ENCODE measurements around the gene SMIM10L1.

Gene SMIM10L1

GRCh38 chr12:11171145-11171968 is at the start of gene SMIM10L1:
TSS of gene SMIM10L1 (plus strand) at chr12:11171194. CDS start at chr12:11171357, 163 bp downstream.
- peak; percentile 99 for ATAC-seq

GRCh38 chr12:11130382-11130781 is 40.6 kb upstream of the SMIM10L1 start:
- ATAC-seq: no peak
- TF ChIP-seq ZFP30 (CRISPR knock-in tag; IDR thresholded peaks at IDR 0.05): no peak
- TF ChIP-seq RARB (CRISPR knock-in tag; IDR thresholded peaks at IDR 0.05): no peak
- no peak for TF ChIP-seq TSHZ2 (CRISPR knock-in tag; IDR thresholded peaks at IDR 0.05)
- TF ChIP-seq PPARA (CRISPR knock-in tag; IDR thresholded peaks at IDR 0.05; ENCODE audit: borderline replicate concordance): no peak
- no peak for TF ChIP-seq CSDC2 (CRISPR knock-in tag; IDR thresholded peaks at IDR 0.05)
- no peak for TF ChIP-seq ARNTL (CRISPR knock-in tag; IDR thresholded peaks at IDR 0.05; ENCODE audit: borderline replicate concordance, low read depth)
- TF ChIP-seq TOX (CRISPR knock-in tag; IDR thresholded peaks at IDR 0.05; ENCODE audit: borderline replicate concordance): no peak
- TF ChIP-seq CSRNP3 (CRISPR knock-in tag; IDR thresholded peaks at IDR 0.05): no peak
- no peak for TF ChIP-seq SNAI2 (CRISPR knock-in tag; IDR thresholded peaks at IDR 0.05)
- no peak for TF ChIP-seq PATZ1 (CRISPR knock-in tag; IDR thresholded peaks at IDR 0.05; ENCODE audit: borderline replicate concordance)
- TF ChIP-seq TCF4 (CRISPR knock-in tag; IDR thresholded peaks at IDR 0.05; ENCODE audit: borderline replicate concordance): no peak
- TF ChIP-seq ZNF8 (CRISPR knock-in tag; IDR thresholded peaks at IDR 0.05): no peak
- no peak for TF ChIP-seq ESRRG (CRISPR knock-in tag; IDR thresholded peaks at IDR 0.05)
- TF ChIP-seq OSR1 (CRISPR knock-in tag; IDR thresholded peaks at IDR 0.05): no peak

More at GRCh38 chr12:11171145-11171968, at the start of gene SMIM10L1:
- TF ChIP-seq CSDC2 (CRISPR knock-in tag; IDR thresholded peaks at IDR 0.05): no peak
- no peak; the same call in 1 of the 2 replicates for TF ChIP-seq ZNF565 (CRISPR knock-in tag; conservative IDR thresholded peaks at IDR 0.05; ENCODE audit: low read depth)
- TF ChIP-seq TCF4 (CRISPR knock-in tag; IDR thresholded peaks at IDR 0.05; ENCODE audit: borderline replicate concordance): no peak
- no peak for TF ChIP-seq CSRNP3 (CRISPR knock-in tag; IDR thresholded peaks at IDR 0.05)
- no peak for TF ChIP-seq ZFP30 (CRISPR knock-in tag; IDR thresholded peaks at IDR 0.05)
- TF ChIP-seq SNAI2 (CRISPR knock-in tag; IDR thresholded peaks at IDR 0.05): no peak; the same call in 1 of the 2 replicates
- TF ChIP-seq ARNTL (CRISPR knock-in tag; IDR thresholded peaks at IDR 0.05; ENCODE audit: borderline replicate concordance, low read depth): no peak
- no peak; the same call in 1 of the 2 replicates for TF ChIP-seq ESRRG (CRISPR knock-in tag; IDR thresholded peaks at IDR 0.05)
- no peak for TF ChIP-seq RARB (CRISPR knock-in tag; IDR thresholded peaks at IDR 0.05)
- TF ChIP-seq ZC3H10 (CRISPR knock-in tag; IDR thresholded peaks at IDR 0.05): no peak
- no peak for TF ChIP-seq GLIS3 (CRISPR knock-in tag; IDR thresholded peaks at IDR 0.05)
- TF ChIP-seq ISL1 (CRISPR knock-in tag; IDR thresholded peaks at IDR 0.05): no peak

GRCh38 chr12:11130999-11131398 is 40.0 kb upstream of the SMIM10L1 start:
- no peak for ATAC-seq
- TF ChIP-seq ZFP30 (CRISPR knock-in tag; IDR thresholded peaks at IDR 0.05) (no peak), TSHZ2 (CRISPR knock-in tag; IDR thresholded peaks at IDR 0.05) (no peak), SNAI2 (CRISPR knock-in tag; IDR thresholded peaks at IDR 0.05) (no peak), TCF4 (CRISPR knock-in tag; IDR thresholded peaks at IDR 0.05; ENCODE audit: borderline replicate concordance) (no peak), ZC3H10 (CRISPR knock-in tag; IDR thresholded peaks at IDR 0.05) (no peak), PATZ1 (CRISPR knock-in tag; IDR thresholded peaks at IDR 0.05; ENCODE audit: borderline replicate concordance) (no peak), BACH2 (CRISPR knock-in tag; IDR thresholded peaks at IDR 0.05; ENCODE audit: borderline replicate concordance) (no peak), CREB5 (CRISPR knock-in tag; IDR thresholded peaks at IDR 0.05; ENCODE audit: low read depth) (no peak), PPARA (CRISPR knock-in tag; IDR thresholded peaks at IDR 0.05; ENCODE audit: borderline replicate concordance) (no peak), ESRRG (CRISPR knock-in tag; IDR thresholded peaks at IDR 0.05) (no peak), GLIS3 (CRISPR knock-in tag; IDR thresholded peaks at IDR 0.05) (no peak), ARNTL (CRISPR knock-in tag; IDR thresholded peaks at IDR 0.05; ENCODE audit: borderline replicate concordance, low read depth) (no peak), ZNF8 (CRISPR knock-in tag; IDR thresholded peaks at IDR 0.05) (no peak), TOX (CRISPR knock-in tag; IDR thresholded peaks at IDR 0.05; ENCODE audit: borderline replicate concordance) (no peak)

Data from SK-N-SH treated with all-trans-retinoic acid at 6 μM for 48 hours (cell line).